GM18508 (cell line): ENCODE results near the gene EGFL6.
"Not testable (repeated sequence)": the region's sequence is repeated elsewhere in the genome, so short reads cannot be mapped to it uniquely, and the experiment has no call there.

Experiments used
- ATAC-seq: cut with Tn5 transposase; IDR thresholded peaks from one replicate; pipeline ENCODE4 v1.9.1; 2021; ENCODE audit warnings: moderate number of reproducible peaks; ENCODE audit not compliant: insufficient read depth, unreplicated experiment

The EGFL6 gene

GRCh38 chrX:13587786-13588477 is 18.5 kb downstream of the EGFL6 start:
- no peak for ATAC-seq

GRCh38 chrX:13590207-13590606 is 20.8 kb downstream of the EGFL6 start:
- no peak for ATAC-seq

GRCh38 chrX:13590914-13591313 is 21.5 kb downstream of the EGFL6 start:
- no peak for ATAC-seq

- no peak for ATAC-seq
Measured at GRCh38 chrX:13597874-13598273, 28.5 kb downstream of the EGFL6 start.

- ATAC-seq = no peak
Measured at GRCh38 chrX:13598877-13599276, 29.5 kb downstream of the EGFL6 start.

GRCh38 chrX:13599491-13599890 is 30.1 kb downstream of the EGFL6 start:
- ATAC-seq = no peak

GRCh38 chrX:13605611-13606010 is 36.2 kb downstream of the EGFL6 start:
- no peak for ATAC-seq

- no peak for ATAC-seq
Measured at GRCh38 chrX:13607331-13607995, 38.1 kb downstream of the EGFL6 start.

GRCh38 chrX:13607996-13608365 is 38.6 kb downstream of the EGFL6 start:
- ATAC-seq = no peak

GRCh38 chrX:13614154-13614553 is 44.8 kb downstream of the EGFL6 start:
- no peak for ATAC-seq

GRCh38 chrX:13620207-13620606 is 50.8 kb downstream of the EGFL6 start:
- no peak for ATAC-seq

GRCh38 chrX:13622401-13622964 is 53.1 kb downstream of the EGFL6 start:
- ATAC-seq = no peak

- no peak for ATAC-seq
Measured at GRCh38 chrX:13627306-13627705, 57.9 kb downstream of the EGFL6 start.

- ATAC-seq = not testable (repeated sequence)
Measured at GRCh38 chrX:13637224-13637623, 67.8 kb downstream of the EGFL6 start.

GRCh38 chrX:13638021-13638420 is 68.6 kb downstream of the EGFL6 start:
- ATAC-seq = no peak

- no peak for ATAC-seq
Measured at GRCh38 chrX:13638826-13639225, 69.4 kb downstream of the EGFL6 start.

GRCh38 chrX:13641684-13642083 is 72.3 kb downstream of the EGFL6 start:
- ATAC-seq = not testable (repeated sequence)

GRCh38 chrX:13645464-13646153 is 76.2 kb downstream of the EGFL6 start:
- ATAC-seq = no peak

- no peak for ATAC-seq
Measured at GRCh38 chrX:13646154-13646549, 76.8 kb downstream of the EGFL6 start.

- ATAC-seq = no peak
Measured at GRCh38 chrX:13647709-13648212, 78.4 kb downstream of the EGFL6 start.

GRCh38 chrX:13648336-13648735 is 78.9 kb downstream of the EGFL6 start:
- not testable (repeated sequence) for ATAC-seq
